Suprapubic skin (tissue), 4 donors: Measurements from ENCODE around the gene WASHC2C.
"Not testable (repeated sequence)": the region's sequence is repeated elsewhere in the genome, so short reads cannot be mapped to it uniquely, and the experiment has no call there.

ENCODE experiments used
- EP300 ChIP-seq: sonication (generic); formaldehyde crosslinking; IDR thresholded peaks from one replicate; pipeline ENCODE4 v1.6.1; 2017; ENCODE audit warnings: antibody characterized with exemption
- POLR2AphosphoS5 ChIP-seq, 3 donors: sonication (generic); formaldehyde crosslinking; IDR thresholded peaks; one replicate each; pipeline ENCODE4 v1.6.1; 2017; ENCODE audit warnings: antibody characterized with exemption in 3 of 3
- TF ChIP-seq, protein P1 (sequence below), 2 donors: fragments of 200-600 bp in 1 of 2; fragments of 450-650 bp in 1 of 2; sonication (generic) in 1 of 2; IDR thresholded peaks; one replicate each; pipeline ENCODE4 v1.5.1; 2016 to 2019; ENCODE audit warnings: antibody characterized with exemption in 2 of 2, mild to moderate bottlenecking in 1 of 2, moderate library complexity in 1 of 2

DNA sequence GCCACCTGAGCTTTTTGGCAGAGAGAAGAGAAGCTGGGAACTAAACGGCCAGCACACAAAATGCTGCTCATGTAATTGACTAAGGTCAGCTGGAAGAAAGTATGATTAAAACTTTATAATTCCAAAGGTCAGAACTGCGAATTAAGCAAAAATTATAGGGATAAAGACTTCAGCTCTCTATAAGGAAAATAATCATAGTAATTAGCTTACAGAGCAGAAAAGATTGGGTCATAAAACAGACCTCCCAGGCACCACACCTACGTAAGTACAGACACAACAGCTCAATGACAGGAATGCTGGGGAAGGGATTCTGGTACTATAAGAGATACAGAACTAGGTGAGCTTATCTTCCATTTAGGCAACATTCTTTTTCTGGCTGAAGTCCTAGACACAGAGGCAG is 10.0 kb upstream of the WASHC2C start:
- TF ChIP-seq, protein P1, sequence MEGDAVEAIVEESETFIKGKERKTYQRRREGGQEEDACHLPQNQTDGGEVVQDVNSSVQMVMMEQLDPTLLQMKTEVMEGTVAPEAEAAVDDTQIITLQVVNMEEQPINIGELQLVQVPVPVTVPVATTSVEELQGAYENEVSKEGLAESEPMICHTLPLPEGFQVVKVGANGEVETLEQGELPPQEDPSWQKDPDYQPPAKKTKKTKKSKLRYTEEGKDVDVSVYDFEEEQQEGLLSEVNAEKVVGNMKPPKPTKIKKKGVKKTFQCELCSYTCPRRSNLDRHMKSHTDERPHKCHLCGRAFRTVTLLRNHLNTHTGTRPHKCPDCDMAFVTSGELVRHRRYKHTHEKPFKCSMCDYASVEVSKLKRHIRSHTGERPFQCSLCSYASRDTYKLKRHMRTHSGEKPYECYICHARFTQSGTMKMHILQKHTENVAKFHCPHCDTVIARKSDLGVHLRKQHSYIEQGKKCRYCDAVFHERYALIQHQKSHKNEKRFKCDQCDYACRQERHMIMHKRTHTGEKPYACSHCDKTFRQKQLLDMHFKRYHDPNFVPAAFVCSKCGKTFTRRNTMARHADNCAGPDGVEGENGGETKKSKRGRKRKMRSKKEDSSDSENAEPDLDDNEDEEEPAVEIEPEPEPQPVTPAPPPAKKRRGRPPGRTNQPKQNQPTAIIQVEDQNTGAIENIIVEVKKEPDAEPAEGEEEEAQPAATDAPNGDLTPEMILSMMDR (IDR thresholded peaks at IDR 0.05), result not testable (repeated sequence)
- TF ChIP-seq POLR2AphosphoS5 (IDR thresholded peaks at IDR 0.05); EP300: not testable (repeated sequence)
